CD14-positive monocyte (primary cell): ENCODE results near the gene RAI1. TPM values are rescaled to one million over a fixed set of nuclear protein-coding genes. Genes with fewer than 3 reads are reported as not detected.

ENCODE experiments used
- DNase-seq, 3 donors: peaks; one replicate each; pipeline ENCODE4 v3.0.0-alpha.2; 2011 to 2022
- H2AFZ ChIP-seq: 2 replicates; pipeline ENCODE4 v1.6.0; 2012; ENCODE audit warnings: mild to moderate bottlenecking, low read depth, low read length, inconsistent platforms; ENCODE audit not compliant: insufficient read depth, poor library complexity, severe bottlenecking
- H3K27ac ChIP-seq, 2 donors: 1 replicate in 1 of 2; 2 replicates in 1 of 2; pipeline ENCODE4 v1.5.1; 2012 to 2013; ENCODE audit warnings: low read length in 2 of 2, control low read depth in 1 of 2, inconsistent platforms in 1 of 2, low read depth in 1 of 2, mild to moderate bottlenecking in 1 of 2
- H3K27me3 ChIP-seq, 2 donors: one replicate each; pipeline versions ENCODE4 v1.6.0 to v1.6.1; 2011 to 2013; ENCODE audit warnings: low read length in 2 of 2; ENCODE audit not compliant: control insufficient read depth in 2 of 2, insufficient read depth in 2 of 2
- H3K36me3 ChIP-seq, 2 donors: replicated peaks in 1 of 2; 1 replicate in 1 of 2; 2 replicates in 1 of 2; pipeline versions ENCODE4 v1.5.1 to v1.6.1; 2012 to 2013; ENCODE audit warnings: low read length in 2 of 2, control low read depth in 1 of 2, inconsistent platforms in 1 of 2, mild to moderate bottlenecking in 1 of 2; ENCODE audit not compliant: insufficient read depth in 2 of 2, control insufficient read depth in 1 of 2
- H3K4me1 ChIP-seq, 2 donors: 1 replicate in 1 of 2; 2 replicates in 1 of 2; pipeline versions ENCODE4 v1.5.1 to v1.6.1; 2012 to 2013; ENCODE audit warnings: low read length in 2 of 2, control low read depth in 1 of 2, inconsistent platforms in 1 of 2, mild to moderate bottlenecking in 1 of 2, moderate library complexity in 1 of 2; ENCODE audit not compliant: insufficient read depth in 2 of 2, control insufficient read depth in 1 of 2
- H3K4me2 ChIP-seq: replicated peaks from 2 replicates; pipeline ENCODE3; 2012; ENCODE audit warnings: low read length, moderate library complexity, mild to moderate bottlenecking; ENCODE audit not compliant: poor library complexity, severe bottlenecking; ENCODE audit errors: extremely low read depth
- H3K4me3 ChIP-seq, 3 experiments: fragments of 200-600 bp in 1 of 3; sonication (generic) in 1 of 3; replicated peaks in 1 of 3; 1 replicate in 2 of 3; 2 replicates in 1 of 3; pipeline ENCODE4 v1.5.1; 2011 to 2013; ENCODE audit warnings: low read length in 3 of 3, mild to moderate bottlenecking in 3 of 3, control low read depth in 2 of 3, low read depth in 2 of 3, inconsistent platforms in 1 of 3, moderate library complexity in 1 of 3
- H3K79me2 ChIP-seq: 2 replicates; pipeline ENCODE4 v1.6.0; 2012; ENCODE audit warnings: mild to moderate bottlenecking, control low read depth, inconsistent platforms, low read length, moderate library complexity; ENCODE audit not compliant: insufficient read depth
- H3K9ac ChIP-seq: 2 replicates; pipeline ENCODE4 v1.6.0; 2017; ENCODE audit warnings: low read length, mild to moderate bottlenecking; ENCODE audit not compliant: insufficient read depth, poor library complexity, severe bottlenecking
- H3K9me3 ChIP-seq, 2 donors: replicated peaks in 1 of 2; 1 replicate in 1 of 2; 2 replicates in 1 of 2; pipeline versions ENCODE4 v1.5.1 to v1.6.1; 2012 to 2013; ENCODE audit warnings: low read length in 2 of 2, control low read depth in 1 of 2; ENCODE audit not compliant: control insufficient read depth in 1 of 2, insufficient read depth in 1 of 2
- H4K20me1 ChIP-seq: 2 replicates; pipeline ENCODE4 v1.6.0; 2012; ENCODE audit warnings: mild to moderate bottlenecking, low read length, control low read depth, moderate library complexity; ENCODE audit not compliant: insufficient read depth
- H3K27ac Mint-ChIP-seq, 7 donors: one replicate each; pipeline ENCODE4 v1.8.0; 2020; ENCODE audit warnings: mild to moderate bottlenecking in 7 of 7, mixed read lengths in 7 of 7, moderate library complexity in 6 of 7, inconsistent platforms in 2 of 7
- H3K27me3 Mint-ChIP-seq, 3 donors: one replicate each; pipeline ENCODE4 v1.8.0; 2021 to 2022; ENCODE audit warnings: low read depth in 3 of 3, mild to moderate bottlenecking in 3 of 3, mixed read lengths in 3 of 3, moderate library complexity in 3 of 3, inconsistent platforms in 1 of 3
- H3K36me3 Mint-ChIP-seq, 2 donors: one replicate each; pipeline ENCODE4 v1.8.0; 2020; ENCODE audit warnings: mixed read lengths in 2 of 2, inconsistent platforms in 1 of 2, mild to moderate bottlenecking in 1 of 2
- H3K4me1 Mint-ChIP-seq: one replicate; pipeline ENCODE4 v1.8.0; 2020; ENCODE audit warnings: mild to moderate bottlenecking, mixed read lengths
- H3K4me3 Mint-ChIP-seq, 2 donors: one replicate each; pipeline ENCODE4 v1.8.0; 2020; ENCODE audit warnings: mild to moderate bottlenecking in 2 of 2, mixed read lengths in 2 of 2, moderate library complexity in 1 of 2
- H3K9me3 Mint-ChIP-seq, 7 donors: one replicate each; pipeline ENCODE4 v1.8.0; 2020 to 2022; ENCODE audit warnings: mixed read lengths in 7 of 7, mild to moderate bottlenecking in 6 of 7, moderate library complexity in 6 of 7, inconsistent platforms in 2 of 7
- WGBS: methylation state at CpG from one replicate; pipeline ENCODE4 v1.1.5; 2013; ENCODE audit warnings: missing lambda C conversion rate; ENCODE audit not compliant: insufficient coverage; 5-methylcytosine and 5-hydroxymethylcytosine counted together
- intact Hi-C, 2 donors: fragments of 100-400 bp; cut with micrococcal nuclease; formaldehyde crosslinking; loops; one replicate each; pipeline versions ENCODE4 v1.15.0 to v1.15.1; 2023
- polyA plus RNA-seq, 3 donors: library from polyadenylated mRNA; depleted of rRNA in 1 of 3; unstranded in 2 of 3; stranded (reverse) in 1 of 3; fragments of 300-500 nt in 2 of 3; fragments of >200 nt in 1 of 3; fragmentation: Illumina TruSeq in 2 of 3; gene quantifications; 1 replicate in 2 of 3; 2 replicates in 1 of 3; pipeline ENCODE4 v1.2.3, GENCODE V29; 2012 to 2021
- TF ChIP-seq, protein P1 (sequence below): fragments of 200-600 bp; IDR thresholded peaks from one replicate; pipeline ENCODE4 v1.8.0; 2022; ENCODE audit warnings: antibody characterized with exemption, mild to moderate bottlenecking

The RAI1 gene
- polyA plus RNA-seq, 3 donors = 0.89 to 4.4 (median 1.5) TPM

DNA sequence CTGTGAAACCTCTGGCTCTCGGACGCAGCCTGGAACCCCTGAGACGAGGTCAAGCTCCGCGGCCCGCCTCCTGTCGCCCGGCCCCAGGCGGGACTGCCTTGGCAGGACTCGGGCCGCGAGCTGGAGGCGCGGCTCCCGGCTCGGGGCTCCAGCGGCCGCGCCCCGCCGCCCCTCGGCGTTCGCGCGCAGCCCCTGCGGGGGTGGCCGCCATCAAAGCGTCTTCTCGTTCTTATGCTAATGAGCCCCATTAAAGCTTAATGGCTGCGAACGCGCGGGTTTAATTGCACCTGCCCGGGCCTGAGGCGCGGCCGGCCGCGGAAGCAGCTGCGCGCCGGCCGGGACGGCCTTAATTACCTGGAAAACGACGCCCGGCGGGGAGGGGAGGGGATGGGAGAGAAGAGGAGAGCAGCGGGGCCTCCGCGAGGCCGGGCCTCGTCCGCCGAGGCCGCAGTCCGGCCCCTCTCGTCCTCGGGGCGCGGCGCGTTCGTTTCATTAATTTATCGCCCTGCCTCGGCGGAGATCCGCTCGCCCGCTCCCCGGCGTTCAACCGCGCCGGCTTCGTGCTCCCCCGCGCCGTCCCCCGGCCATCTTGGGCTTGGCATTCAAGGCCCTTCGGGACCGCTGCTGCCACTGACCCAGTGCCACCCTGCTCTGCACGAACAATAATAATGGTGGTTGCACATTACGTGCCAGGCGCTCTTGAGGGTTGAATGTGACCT lies 19.2 kb downstream of the RAI1 start:
- H3K27ac Mint-ChIP-seq = no peak overlapping the region
- intact Hi-C loops = no loop called here

DNA sequence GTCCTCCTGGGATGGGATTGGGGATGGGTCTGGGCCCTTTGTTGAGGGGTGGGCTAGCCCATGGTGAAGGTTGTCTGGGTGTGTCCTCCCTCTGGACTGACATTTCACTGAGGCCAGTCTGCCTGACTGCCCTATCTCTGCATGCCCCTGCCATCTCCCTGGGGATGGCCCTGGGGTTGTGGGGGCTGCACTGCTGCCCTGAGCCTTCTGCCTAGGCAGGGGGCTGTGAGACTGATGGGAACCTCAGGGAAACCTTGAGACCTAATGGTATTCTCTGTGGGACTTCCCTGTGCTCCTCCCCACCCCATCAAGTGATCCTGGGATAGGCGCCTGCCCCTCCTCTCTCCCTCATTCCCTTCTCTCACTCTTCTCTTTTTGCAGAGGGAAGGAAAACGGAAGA lies 19.9 kb downstream of the RAI1 start:
- WGBS = 100% methylated on average over 1 of the region's 2 CpGs
- DNase-seq = no peak
- peaks cover 87% of the 10 kb centered on the region for H3K79me2 ChIP-seq
- H4K20me1 ChIP-seq = peaks cover 90% of the 10 kb centered on the region
- no peak overlapping the region for H2AFZ ChIP-seq
- H3K36me3 ChIP-seq = no peaks in the 10 kb centered on the region
- H3K9me3 ChIP-seq = no peaks in the 10 kb centered on the region
- no peak overlapping the region for H3K4me3 ChIP-seq
- no peak overlapping the region for H3K27ac ChIP-seq
- peaks cover 3 to 21% of the 10 kb centered on the region in 2 donors for H3K27me3 ChIP-seq
- TF ChIP-seq, protein P1, sequence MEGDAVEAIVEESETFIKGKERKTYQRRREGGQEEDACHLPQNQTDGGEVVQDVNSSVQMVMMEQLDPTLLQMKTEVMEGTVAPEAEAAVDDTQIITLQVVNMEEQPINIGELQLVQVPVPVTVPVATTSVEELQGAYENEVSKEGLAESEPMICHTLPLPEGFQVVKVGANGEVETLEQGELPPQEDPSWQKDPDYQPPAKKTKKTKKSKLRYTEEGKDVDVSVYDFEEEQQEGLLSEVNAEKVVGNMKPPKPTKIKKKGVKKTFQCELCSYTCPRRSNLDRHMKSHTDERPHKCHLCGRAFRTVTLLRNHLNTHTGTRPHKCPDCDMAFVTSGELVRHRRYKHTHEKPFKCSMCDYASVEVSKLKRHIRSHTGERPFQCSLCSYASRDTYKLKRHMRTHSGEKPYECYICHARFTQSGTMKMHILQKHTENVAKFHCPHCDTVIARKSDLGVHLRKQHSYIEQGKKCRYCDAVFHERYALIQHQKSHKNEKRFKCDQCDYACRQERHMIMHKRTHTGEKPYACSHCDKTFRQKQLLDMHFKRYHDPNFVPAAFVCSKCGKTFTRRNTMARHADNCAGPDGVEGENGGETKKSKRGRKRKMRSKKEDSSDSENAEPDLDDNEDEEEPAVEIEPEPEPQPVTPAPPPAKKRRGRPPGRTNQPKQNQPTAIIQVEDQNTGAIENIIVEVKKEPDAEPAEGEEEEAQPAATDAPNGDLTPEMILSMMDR = no peak
- peaks cover 30 to 36% of the 10 kb centered on the region in 2 donors for H3K36me3 Mint-ChIP-seq
- peak overlapping the region; percentile 68 to 70 for H3K4me3 Mint-ChIP-seq
- H3K9ac ChIP-seq = no peak overlapping the region
- peak overlapping the region in 1 of 7 donors; percentile 0 for H3K27ac Mint-ChIP-seq
- H3K4me1 Mint-ChIP-seq = peaks cover 20% of the 10 kb centered on the region
- peaks cover 0 to 11% of the 10 kb centered on the region in 2 donors for H3K4me1 ChIP-seq
- peaks cover 19 to 27% (median 22%) of the 10 kb centered on the region in 3 donors for H3K27me3 Mint-ChIP-seq
- H3K9me3 Mint-ChIP-seq = peaks cover 0 to 4% (median 0%) of the 10 kb centered on the region in 7 donors
- no peak overlapping the region for H3K4me2 ChIP-seq
- intact Hi-C loops = no loop called here

More for the DNA sequence above, 19.2 kb downstream of the RAI1 start:
- Mint-ChIP-seq H3K4me1 (peaks cover 25% of the 10 kb centered on the region), H3K27me3 (peaks cover 19 to 27% (median 22%) of the 10 kb centered on the region in 3 donors), H3K36me3 (peaks cover 28 to 36% of the 10 kb centered on the region in 2 donors), H3K9me3 (peaks cover 0 to 4% (median 0%) of the 10 kb centered on the region in 7 donors), H3K4me3 (peak overlapping the region; percentile 68 to 70)
- Histone ChIP-seq H3K4me3 (no peak overlapping the region), H3K79me2 (peaks cover 90% of the 10 kb centered on the region), H3K27me3 (peaks cover 3 to 21% of the 10 kb centered on the region in 2 donors), H3K9ac (no peak overlapping the region), H3K36me3 (no peaks in the 10 kb centered on the region), H3K9me3 (no peaks in the 10 kb centered on the region), H3K4me2 (peak overlapping the region; percentile 55), H3K4me1 (peaks cover 2 to 16% of the 10 kb centered on the region in 2 donors), H4K20me1 (peaks cover 90% of the 10 kb centered on the region), H3K27ac (no peak overlapping the region), H2AFZ (no peak overlapping the region)
- WGBS = 41% methylated on average over 77 of the region's 86 CpGs
- no peak for DNase-seq
- TF ChIP-seq, protein P1 = no peak
